BE2C (cell line): ENCODE data around the gene DPM2.

Experiments
- DNase-seq: peaks from one replicate; pipeline ENCODE4 v3.0.0-alpha.2; 2020
- H3K27me3 ChIP-seq: fragments of 250-450 bp; sonication (Bioruptor Pico); 2 replicates; pipeline ENCODE4 v1.5.1; 2020; ENCODE audit warnings: mild to moderate bottlenecking
- H3K36me3 ChIP-seq: fragments of 250-450 bp; sonication (Bioruptor Pico); 2 replicates; pipeline ENCODE4 v1.5.1; 2020; ENCODE audit warnings: mild to moderate bottlenecking
- H3K4me1 ChIP-seq: fragments of 250-450 bp; sonication (Bioruptor Pico); 2 replicates; pipeline ENCODE4 v1.5.1; 2020
- H3K4me3 ChIP-seq: 2 replicates; pipeline ENCODE4 v1.5.1; 2011; ENCODE audit warnings: low read depth, low read length
- H3K9me3 ChIP-seq: fragments of 250-450 bp; sonication (Bioruptor Pico); 2 replicates; pipeline ENCODE4 v1.5.1; 2020
- TF ChIP-seq, protein P1 (sequence below): IDR thresholded peaks from 2 replicates; pipeline ENCODE4 v1.5.1; 2012; ENCODE audit warnings: mild to moderate bottlenecking, low read depth, low read length

The DPM2 gene

DNA sequence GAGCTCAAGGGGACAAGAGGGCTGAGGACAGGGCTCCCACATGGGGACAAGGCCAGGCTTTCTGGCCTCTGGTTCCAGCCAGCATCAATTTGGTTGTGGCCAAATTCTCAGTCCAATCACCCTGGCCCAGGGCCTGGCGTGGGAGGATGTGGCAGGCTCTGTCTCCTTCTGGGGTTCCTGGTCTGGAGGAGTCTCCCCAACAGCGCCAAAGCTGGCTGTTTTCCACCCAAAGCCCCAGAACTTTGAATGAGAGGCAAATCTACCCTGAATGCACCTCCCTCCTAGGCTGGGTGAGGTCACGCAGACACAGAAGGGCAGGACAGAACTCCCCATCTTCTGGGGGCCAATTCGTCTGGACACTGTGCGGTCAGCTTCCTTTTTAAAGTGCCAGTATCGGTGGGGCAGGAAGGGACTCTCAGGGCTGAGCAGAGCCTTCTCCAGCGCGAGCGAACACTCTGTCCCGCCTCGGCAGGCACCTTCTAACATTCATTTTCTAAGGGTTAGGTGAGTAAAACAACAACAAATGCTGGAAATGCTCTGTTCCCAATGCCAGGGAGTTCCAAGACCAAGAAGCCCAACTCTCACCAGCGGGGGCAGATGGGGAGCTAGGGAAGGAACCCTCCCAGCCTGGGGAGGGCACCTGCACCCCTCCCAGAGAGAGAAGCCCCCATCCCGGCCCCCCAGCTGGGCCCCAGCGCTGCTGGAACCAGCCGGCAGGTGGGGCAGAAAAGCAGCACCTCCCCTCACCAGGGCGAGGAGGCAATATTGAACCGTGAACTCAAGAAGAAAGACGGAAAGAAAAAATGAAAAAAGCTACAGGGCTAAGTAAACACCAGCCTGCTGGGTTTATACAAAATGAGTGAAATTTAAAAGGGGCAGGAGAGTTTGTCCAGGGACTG lies 3.7 kb upstream of the DPM2 start:
- Histone ChIP-seq H3K9me3 (no peaks in the 10 kb centered on the region), H3K27me3 (no peaks in the 10 kb centered on the region), H3K4me1 (peaks cover 11% of the 10 kb centered on the region), H3K4me3 (no peak overlapping the region), H3K36me3 (peaks cover 22% of the 10 kb centered on the region)
- TF ChIP-seq, protein P1, sequence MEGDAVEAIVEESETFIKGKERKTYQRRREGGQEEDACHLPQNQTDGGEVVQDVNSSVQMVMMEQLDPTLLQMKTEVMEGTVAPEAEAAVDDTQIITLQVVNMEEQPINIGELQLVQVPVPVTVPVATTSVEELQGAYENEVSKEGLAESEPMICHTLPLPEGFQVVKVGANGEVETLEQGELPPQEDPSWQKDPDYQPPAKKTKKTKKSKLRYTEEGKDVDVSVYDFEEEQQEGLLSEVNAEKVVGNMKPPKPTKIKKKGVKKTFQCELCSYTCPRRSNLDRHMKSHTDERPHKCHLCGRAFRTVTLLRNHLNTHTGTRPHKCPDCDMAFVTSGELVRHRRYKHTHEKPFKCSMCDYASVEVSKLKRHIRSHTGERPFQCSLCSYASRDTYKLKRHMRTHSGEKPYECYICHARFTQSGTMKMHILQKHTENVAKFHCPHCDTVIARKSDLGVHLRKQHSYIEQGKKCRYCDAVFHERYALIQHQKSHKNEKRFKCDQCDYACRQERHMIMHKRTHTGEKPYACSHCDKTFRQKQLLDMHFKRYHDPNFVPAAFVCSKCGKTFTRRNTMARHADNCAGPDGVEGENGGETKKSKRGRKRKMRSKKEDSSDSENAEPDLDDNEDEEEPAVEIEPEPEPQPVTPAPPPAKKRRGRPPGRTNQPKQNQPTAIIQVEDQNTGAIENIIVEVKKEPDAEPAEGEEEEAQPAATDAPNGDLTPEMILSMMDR, result no peak
- no peak for DNase-seq

DNA sequence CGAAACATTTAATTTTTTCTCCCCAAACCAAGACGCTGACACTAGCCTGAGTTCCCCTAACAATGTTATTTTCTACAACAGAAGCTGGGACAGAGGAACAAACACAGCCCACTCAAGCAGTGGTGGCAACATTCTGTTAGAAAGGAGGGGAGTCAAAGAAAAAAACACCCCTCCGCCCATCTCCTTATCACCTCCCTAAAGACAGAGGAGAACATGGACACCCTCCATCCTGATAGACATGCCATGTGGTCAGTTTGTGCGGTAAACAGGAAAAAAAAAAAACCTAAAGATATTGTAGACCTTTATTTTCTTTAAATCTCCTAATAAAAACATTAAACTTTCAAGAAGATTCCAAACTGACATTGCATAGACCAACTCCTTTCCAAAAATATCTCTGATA lies 2.9 kb upstream of the DPM2 start:
- DNase-seq, result no peak
- H3K9me3 ChIP-seq, result no peaks in the 10 kb centered on the region
- TF ChIP-seq, protein P1, result no peak
- H3K4me1 ChIP-seq, result peaks cover 11% of the 10 kb centered on the region
- peaks cover 22% of the 10 kb centered on the region for H3K36me3 ChIP-seq
- H3K27me3 ChIP-seq, result no peaks in the 10 kb centered on the region
- no peak overlapping the region for H3K4me3 ChIP-seq

GRCh38 chr9:127938298-127938690 lies 640 bp upstream of the DPM2 start:
- Histone ChIP-seq H3K4me1 (peaks cover 5% of the 10 kb centered on the region), H3K4me3 (no peak overlapping the region), H3K27me3 (no peaks in the 10 kb centered on the region), H3K9me3 (no peaks in the 10 kb centered on the region), H3K36me3 (peaks cover 11% of the 10 kb centered on the region)
- DNase-seq, result no peak
- TF ChIP-seq, protein P1, result no peak

GRCh38 chr9:127937056-127937387 lies 632 bp downstream of the DPM2 start:
- no peaks in the 10 kb centered on the region; the same call in 1 of the 2 replicates for H3K4me1 ChIP-seq

DNA sequence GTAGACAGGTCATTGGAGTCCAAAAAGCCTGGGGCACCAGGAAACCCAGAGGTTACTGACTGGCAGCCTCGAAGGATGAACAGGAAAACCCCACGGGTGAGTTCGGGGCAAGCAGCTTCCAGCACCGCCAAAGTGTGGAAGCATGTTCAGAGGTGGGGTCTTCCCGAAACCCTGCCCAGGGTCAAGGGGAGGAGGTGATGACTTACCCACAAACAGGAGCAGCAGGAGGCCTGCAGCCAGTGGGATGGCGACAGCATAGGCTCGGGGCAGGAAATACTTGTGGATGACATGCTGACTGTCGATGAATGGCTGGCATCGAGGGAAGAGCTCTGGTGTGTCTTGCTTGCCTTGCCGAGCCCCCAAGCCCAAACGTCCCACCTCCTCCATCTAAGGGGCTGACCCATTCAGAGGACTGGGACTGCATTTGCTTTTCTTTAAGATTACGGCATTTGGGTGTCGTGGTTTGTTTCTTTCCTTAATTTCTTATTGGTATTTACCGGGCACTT lies 1.3 kb downstream of the DPM2 start:
- no peak for DNase-seq
- no peaks in the 10 kb centered on the region for H3K27me3 ChIP-seq
- H3K9me3 ChIP-seq, result no peaks in the 10 kb centered on the region
- no peaks in the 10 kb centered on the region for H3K36me3 ChIP-seq
- TF ChIP-seq, protein P1, result no peak
- H3K4me1 ChIP-seq, result peaks cover 4% of the 10 kb centered on the region
- H3K4me3 ChIP-seq, result peak overlapping the region; percentile 77

More at GRCh38 chr9:127937056-127937387, 632 bp downstream of the DPM2 start:
- peak overlapping the region; percentile 77 for H3K4me3 ChIP-seq
- no peak for DNase-seq
- H3K27me3 ChIP-seq, result no peaks in the 10 kb centered on the region
- peaks cover 1% of the 10 kb centered on the region; the same call in 1 of the 2 replicates for H3K36me3 ChIP-seq
- H3K9me3 ChIP-seq, result no peaks in the 10 kb centered on the region
- TF ChIP-seq, protein P1, result no peak

- no peaks in the 10 kb centered on the region for H3K27me3 ChIP-seq
- H3K36me3 ChIP-seq, result no peaks in the 10 kb centered on the region
- TF ChIP-seq, protein P1, result no peak
- DNase-seq, result no peak
- no peaks in the 10 kb centered on the region for H3K9me3 ChIP-seq
- H3K4me1 ChIP-seq, result peaks cover 5% of the 10 kb centered on the region
- peak overlapping the region; percentile 77; the same call in 1 of the 2 replicates for H3K4me3 ChIP-seq
These were observed 1.9 kb downstream of the DPM2 start for GRCh38 chr9:127935765-127936221.
